Osteoblast (primary cell): ENCODE measurements around the gene C5orf47. TPM values are rescaled to one million over a fixed set of nuclear protein-coding genes. Genes with fewer than 3 reads are reported as not detected.

Experiments used
- DNase-seq: peaks from one replicate; pipeline ENCODE4 v3.0.0; 2011; ENCODE audit warnings: low spot score, mixed read lengths; ENCODE audit not compliant: insufficient read length; ENCODE audit errors: missing footprints
- H2AFZ ChIP-seq: 2 replicates; pipeline ENCODE4 v1.6.0; 2011; ENCODE audit warnings: mild to moderate bottlenecking, low read length
- H3K27ac ChIP-seq: 2 replicates; pipeline ENCODE4 v1.5.1; 2011; ENCODE audit warnings: mild to moderate bottlenecking, low read depth, low read length, moderate library complexity
- H3K27me3 ChIP-seq: 2 replicates; pipeline ENCODE4 v1.6.0; 2012; ENCODE audit warnings: mild to moderate bottlenecking, control low read depth, inconsistent platforms, low read length, moderate library complexity; ENCODE audit not compliant: insufficient read depth
- H3K36me3 ChIP-seq: 2 replicates; pipeline ENCODE4 v1.5.1; 2011; ENCODE audit warnings: mild to moderate bottlenecking, low read length, control low read depth, moderate library complexity; ENCODE audit not compliant: insufficient read depth
- H3K4me1 ChIP-seq: 2 replicates; pipeline ENCODE4 v1.5.1; 2011; ENCODE audit warnings: mild to moderate bottlenecking, low read length, control low read depth, moderate library complexity; ENCODE audit not compliant: insufficient read depth
- H3K4me2 ChIP-seq: 2 replicates; pipeline ENCODE4 v1.6.0; 2011; ENCODE audit warnings: mild to moderate bottlenecking, low read length; ENCODE audit not compliant: insufficient read depth
- H3K4me3 ChIP-seq: fragments of 200-600 bp; sonication (generic); 3 replicates; pipeline ENCODE4 v1.5.1; 2012; ENCODE audit warnings: mild to moderate bottlenecking, low read length, inconsistent platforms; ENCODE audit not compliant: insufficient read depth
- H3K79me2 ChIP-seq: 2 replicates; pipeline ENCODE4 v1.6.0; 2012; ENCODE audit warnings: mild to moderate bottlenecking, low read length, control low read depth, inconsistent platforms; ENCODE audit not compliant: insufficient read depth
- H3K9me3 ChIP-seq: 2 replicates; pipeline ENCODE4 v1.5.1; 2011; ENCODE audit warnings: low read depth, low read length, control low read depth
- H4K20me1 ChIP-seq: 2 replicates; pipeline ENCODE4 v1.6.0; 2012; ENCODE audit warnings: mild to moderate bottlenecking, low read length, control low read depth; ENCODE audit not compliant: insufficient read depth
- CTCF ChIP-seq: IDR thresholded peaks from 2 replicates; pipeline ENCODE4 v1.5.1; 2011; ENCODE audit warnings: mild to moderate bottlenecking, low read depth, low read length, moderate library complexity; ENCODE audit errors: extremely low read depth
- total RNA-seq: library from RNA; depleted of rRNA; stranded (reverse); fragments of >200 nt; gene quantifications from 2 replicates; pipeline ENCODE4 v1.2.3, GENCODE V29; 2012

Gene C5orf47
- total RNA-seq, 1 donor: not detected

- Histone ChIP-seq H3K4me2 (no peak overlapping the region), H2AFZ (no peak overlapping the region), H3K9me3 (no peaks in the 10 kb centered on the region), H3K36me3 (no peaks in the 10 kb centered on the region), H3K79me2 (no peaks in the 10 kb centered on the region), H3K4me3 (no peak overlapping the region), H3K27me3 (no peaks in the 10 kb centered on the region), H3K27ac (no peak overlapping the region), H4K20me1 (no peaks in the 10 kb centered on the region), H3K4me1 (no peaks in the 10 kb centered on the region)
- TF ChIP-seq CTCF: no peak
- DNase-seq: no peak
Measured at GRCh38 chr5:173989432-173990082, 587 bp downstream of the C5orf47 start.

- no peak for DNase-seq
- Histone ChIP-seq H3K79me2 (no peaks in the 10 kb centered on the region), H3K4me3 (no peak overlapping the region), H3K4me2 (no peak overlapping the region), H3K9me3 (no peaks in the 10 kb centered on the region), H3K4me1 (no peaks in the 10 kb centered on the region), H2AFZ (no peak overlapping the region), H3K27ac (no peak overlapping the region), H3K36me3 (no peaks in the 10 kb centered on the region), H3K27me3 (no peaks in the 10 kb centered on the region), H4K20me1 (no peaks in the 10 kb centered on the region)
- TF ChIP-seq CTCF: no peak
Measured at GRCh38 chr5:173997331-173997730, 8.4 kb downstream of the C5orf47 start.

DNA sequence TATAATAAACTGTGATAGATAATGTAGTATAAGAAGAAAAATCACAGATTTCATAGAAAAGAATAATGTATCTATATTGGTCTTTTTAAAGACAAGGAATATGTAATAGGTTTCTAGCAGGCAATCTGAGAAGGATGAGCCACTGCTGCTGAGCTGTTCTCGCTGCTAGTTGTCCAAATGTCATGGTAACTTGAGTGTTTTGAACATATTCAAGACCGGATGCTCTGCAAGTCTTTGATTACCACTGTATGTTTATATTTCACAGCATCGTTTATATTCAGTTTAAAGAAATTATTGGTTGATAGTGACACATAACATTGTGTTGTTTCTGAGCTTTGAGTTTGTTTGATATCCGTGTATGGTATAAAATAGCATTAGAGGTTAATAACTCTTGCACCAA, 9.6 kb downstream of the C5orf47 start:
- no peak overlapping the region for H2AFZ ChIP-seq
- H3K4me1 ChIP-seq: no peaks in the 10 kb centered on the region
- H4K20me1 ChIP-seq: no peaks in the 10 kb centered on the region
- H3K27me3 ChIP-seq: no peaks in the 10 kb centered on the region
- no peak overlapping the region for H3K4me2 ChIP-seq
- H3K36me3 ChIP-seq: no peaks in the 10 kb centered on the region
- H3K27ac ChIP-seq: no peak overlapping the region
- no peak overlapping the region for H3K4me3 ChIP-seq
- no peak for TF ChIP-seq CTCF
- H3K79me2 ChIP-seq: no peaks in the 10 kb centered on the region
- no peaks in the 10 kb centered on the region for H3K9me3 ChIP-seq
- no peak for DNase-seq

DNA sequence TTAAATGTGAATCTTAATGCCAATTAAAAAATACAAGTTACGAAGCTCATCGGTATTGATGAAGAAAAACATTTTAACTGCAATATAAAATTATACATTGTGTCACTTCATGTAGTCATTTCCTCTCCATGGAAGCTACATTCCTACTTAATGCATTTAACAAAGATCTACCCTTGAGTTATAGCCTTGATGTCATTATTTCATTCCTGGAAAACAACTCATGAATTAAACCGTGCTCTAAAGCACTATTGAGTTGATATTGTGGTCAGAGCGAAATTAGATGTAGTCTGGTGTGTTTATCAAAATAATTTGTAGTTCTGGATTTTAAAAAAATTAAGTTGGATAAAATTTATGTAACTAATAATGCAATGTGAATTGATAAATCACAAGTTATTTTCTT, 11.1 kb downstream of the C5orf47 start:
- no peaks in the 10 kb centered on the region for H3K27me3 ChIP-seq
- H3K36me3 ChIP-seq: no peaks in the 10 kb centered on the region
- H4K20me1 ChIP-seq: no peaks in the 10 kb centered on the region
- no peaks in the 10 kb centered on the region for H3K9me3 ChIP-seq
- DNase-seq: no peak
- no peak overlapping the region for H3K4me2 ChIP-seq
- no peak overlapping the region for H3K27ac ChIP-seq
- H3K79me2 ChIP-seq: no peaks in the 10 kb centered on the region
- no peak overlapping the region for H2AFZ ChIP-seq
- no peak for TF ChIP-seq CTCF
- H3K4me1 ChIP-seq: no peaks in the 10 kb centered on the region
- no peak overlapping the region for H3K4me3 ChIP-seq
